GM12878 (cell line): ENCODE data around the gene FBXL5. TPM values are rescaled to one million over a fixed set of nuclear protein-coding genes. Genes with fewer than 3 reads are reported as not detected.

ENCODE experiments used
- ATAC-seq: fragments of 200-7000 bp; cut with Tn5 transposase; 3 replicates; pipeline ENCODE4 v1.9.1; 2020; ENCODE audit warnings: mild to moderate bottlenecking, moderate library complexity
- BruUV-seq: library from RNA; stranded (reverse); fragments of 400-500 nt; replicated peaks from 2 replicates; lab custom pipeline; 2021; lab: Mats Ljungman, UMichigan
- CTCF ChIA-PET: fragments of 300-600 bp; sonication (Branson Sonifier 250); formaldehyde crosslinking; extraction: SDS; loops from one replicate; lab custom pipeline; 2021; ENCODE audit warnings: inconsistent platforms; lab: Yijun Ruan, JAX
- POLR2A ChIA-PET: fragments of 350-600 bp; formaldehyde crosslinking; extraction: SDS; loops from one replicate; lab custom pipeline; 2021; ENCODE audit warnings: inconsistent platforms; lab: Charles Lee
- RAD21 ChIA-PET: fragments of 300-600 bp; sonication (Branson Sonifier 250); formaldehyde crosslinking; loops from one replicate; lab custom pipeline; 2023; ENCODE audit warnings: antibody characterized with exemption; ENCODE audit not compliant: unreplicated experiment; lab: Charles Lee
- SMC1A ChIA-PET: fragments of 300-600 bp; sonication (Branson Sonifier 250); formaldehyde crosslinking; loops from one replicate; lab custom pipeline; 2023; ENCODE audit not compliant: unreplicated experiment, uncharacterized antibody; lab: Charles Lee
- DNase-seq: peaks from one replicate; pipeline ENCODE4 v3.0.0-alpha.2; 2011; ENCODE audit warnings: low read depth, low spot score
- FAIRE-seq: peaks from 3 replicates; lab custom pipeline; 2011; peaks lifted over from hg19 to GRCh38; lab: Jason Lieb, UNC
- H2AFZ ChIP-seq: 2 replicates; pipeline ENCODE4 v1.6.0; 2011; ENCODE audit warnings: low read depth, low read length, control low read depth; ENCODE audit not compliant: control insufficient read depth
- H3K27ac ChIP-seq: 2 replicates; pipeline ENCODE4 v1.5.1; 2011; ENCODE audit warnings: control low read depth; ENCODE audit not compliant: control insufficient read depth, insufficient read depth
- H3K27me3 ChIP-seq, 2 experiments: replicated peaks in 1 of 2; 2 replicates each; pipeline versions ENCODE4 v1.6.0 to v1.6.1; 2011; ENCODE audit warnings: low read length in 1 of 2; ENCODE audit not compliant: control insufficient read depth in 2 of 2, insufficient read depth in 2 of 2
- H3K36me3 ChIP-seq, 2 experiments: 2 replicates each; pipeline ENCODE4 v1.5.1; 2011; ENCODE audit warnings: low read length in 1 of 2; ENCODE audit not compliant: control insufficient read depth in 2 of 2, insufficient read depth in 2 of 2
- H3K4me1 ChIP-seq: 2 replicates; pipeline ENCODE4 v1.6.1; 2011; ENCODE audit warnings: mild to moderate bottlenecking, low read length, moderate library complexity, mixed read lengths; ENCODE audit not compliant: control insufficient read depth, insufficient read depth
- H3K4me2 ChIP-seq: 2 replicates; pipeline ENCODE4 v1.6.0; 2011; ENCODE audit warnings: control low read depth; ENCODE audit not compliant: control insufficient read depth, insufficient read depth
- H3K4me3 ChIP-seq: fragments of 200-600 bp; sonication (generic); 2 replicates; pipeline ENCODE4 v1.5.1; 2016
- H3K79me2 ChIP-seq: 2 replicates; pipeline ENCODE4 v1.6.0; 2011; ENCODE audit warnings: low read length; ENCODE audit not compliant: control insufficient read depth, insufficient read depth
- H3K9ac ChIP-seq: 2 replicates; pipeline ENCODE4 v1.8.0; 2011; ENCODE audit warnings: low read length, control low read depth, mixed read lengths; ENCODE audit not compliant: control insufficient read depth, insufficient read depth
- H3K9me3 ChIP-seq: replicated peaks from 3 replicates; pipeline ENCODE4 v1.5.1; 2011; ENCODE audit warnings: mild to moderate bottlenecking, low read length; ENCODE audit not compliant: control insufficient read depth, insufficient read depth
- H4K20me1 ChIP-seq: 2 replicates; pipeline ENCODE4 v1.6.0; 2011; ENCODE audit not compliant: control insufficient read depth, insufficient read depth
- CHD1 ChIP-seq: IDR thresholded peaks from 2 replicates; pipeline ENCODE4 v1.6.1; 2012; ENCODE audit warnings: low read depth, low read length, improper control_type of control experiment
- EP300 ChIP-seq, 2 experiments: fragments of 150-350 bp in 1 of 2; IDR thresholded peaks; 2 replicates each; pipeline ENCODE4 v1.6.1; 2011 to 2012; ENCODE audit warnings: low read depth in 2 of 2, low read length in 2 of 2, borderline replicate concordance in 1 of 2, improper control_type of control experiment in 1 of 2, inconsistent platforms in 1 of 2; ENCODE audit not compliant: control insufficient read depth in 1 of 2
- ETV6 ChIP-seq, 2 experiments: fragments of 450-650 bp in 1 of 2; IDR thresholded peaks in 1 of 2; conservative IDR thresholded peaks in 1 of 2; 2 replicates each; pipeline ENCODE4 v1.6.1; 2014; ENCODE audit warnings: antibody characterized with exemption in 1 of 2, borderline replicate concordance in 1 of 2, low read depth in 1 of 2, mild to moderate bottlenecking in 1 of 2, moderate library complexity in 1 of 2
- EZH2 ChIP-seq: IDR thresholded peaks from 2 replicates; pipeline ENCODE4 v1.6.1; 2012; ENCODE audit warnings: low read depth, mild to moderate bottlenecking, control low read depth, inconsistent platforms, low read length, borderline replicate concordance; ENCODE audit not compliant: control insufficient read depth
- FOXM1 ChIP-seq: IDR thresholded peaks from 2 replicates; pipeline ENCODE4 v1.6.1; 2012; ENCODE audit warnings: low read depth, mild to moderate bottlenecking, inconsistent platforms, low read length, moderate library complexity
- GATAD2B ChIP-seq: fragments of 450-650 bp; conservative IDR thresholded peaks from 2 replicates; pipeline ENCODE4 v1.6.1; 2017; ENCODE audit warnings: low read depth, mild to moderate bottlenecking, moderate library complexity
- IRF3 ChIP-seq: fragments of 450-650 bp; IDR thresholded peaks from 2 replicates; pipeline ENCODE4 v1.6.1; 2014; ENCODE audit warnings: mild to moderate bottlenecking
- LARP7 ChIP-seq: fragments of 450-650 bp; IDR thresholded peaks from 2 replicates; pipeline ENCODE4 v1.6.1; 2017; ENCODE audit warnings: mild to moderate bottlenecking
- PAX5 ChIP-seq: IDR thresholded peaks from 2 replicates; pipeline ENCODE4 v1.6.1; 2011; ENCODE audit warnings: low read depth, low read length, borderline replicate concordance
- RCOR1 ChIP-seq: conservative IDR thresholded peaks from 2 replicates; pipeline ENCODE4 v1.6.1; 2012; ENCODE audit warnings: low read depth, low read length, improper control_type of control experiment
- WGBS: methylation state at CpG from one replicate; pipeline ENCODE4 v1.1.6; 2016; ENCODE audit warnings: low lambda C conversion rate; ENCODE audit not compliant: insufficient replicate concordance, insufficient coverage; ENCODE audit errors: missing lambda C conversion rate; 5-methylcytosine and 5-hydroxymethylcytosine counted together
- in situ Hi-C: fragments of 300-500 bp; cut with MboI; formaldehyde crosslinking; loops from 9 replicates; pipeline ENCODE4 v1.14.3; 2018; ENCODE audit warnings: mixed read lengths
- intact Hi-C: fragments of 100-400 bp; cut with micrococcal nuclease; formaldehyde crosslinking; loops from one replicate; pipeline ENCODE4 v1.14.2; 2022; ENCODE audit not compliant: unreplicated experiment
- polyA plus RNA-seq, 11 experiments: library from polyadenylated mRNA; depleted of rRNA in 4 of 11; unstranded in 6 of 11; stranded (reverse) in 5 of 11; fragments of >200 nt; fragmentation: Nextera tagmentation in 4 of 11; fragmentation: Illumina TruSeq in 1 of 11; extraction: Ambion mirVana in 4 of 11; extraction: Trizol in 1 of 11; gene quantifications; 1 replicate in 1 of 11; 2 replicates in 10 of 11; pipeline versions ENCODE4 v1.2.1 to v1.2.3, GENCODE V29; 2011 to 2016; ENCODE audit warnings: inconsistent platforms in 2 of 11, missing spikeins in 2 of 11, low read depth in 1 of 11
- total RNA-seq, 4 experiments: library from RNA; depleted of rRNA in 3 of 4; stranded (reverse); fragments of >200 nt in 3 of 4; fragmentation: Illumina TruSeq in 1 of 4; extraction: Trizol in 1 of 4; gene quantifications; 2 replicates each; pipeline versions ENCODE4 v1.2.1 to v1.2.3, GENCODE V29; 2013 to 2021
- TF ChIP-seq, protein P1 (sequence below): IDR thresholded peaks from 2 replicates; pipeline ENCODE4 v1.6.1; 2011; ENCODE audit warnings: mild to moderate bottlenecking, low read depth, low read length, moderate library complexity; ENCODE audit not compliant: insufficient replicate concordance
- TF ChIP-seq, protein P2 (sequence below): IDR thresholded peaks from 2 replicates; pipeline ENCODE4 v1.6.1; 2011; ENCODE audit warnings: low read depth, mild to moderate bottlenecking, low read length, moderate library complexity, borderline replicate concordance; ENCODE audit errors: extremely low read depth

Gene FBXL5
- total and polyA plus RNA-seq, 10 of the 15 experiments (the other 5 are each of a cell fraction or from before 2014, with no cell fraction given): 10.1 to 46.2 (median 32.7) TPM

GRCh38 chr4:15695729-15696128 lies 40.6 kb upstream of the FBXL5 start (continued):
- TF ChIP-seq GATAD2B: no peak
- no peak for TF ChIP-seq ETV6 (conservative IDR thresholded peaks at IDR 0.05 in 1 of 2, IDR thresholded peaks at IDR 0.05 in 1 of 2; ENCODE audit: borderline replicate concordance in 1 of 2, low read depth in 1 of 2)
- no peak for TF ChIP-seq EP300 (IDR thresholded peaks at IDR 0.05; ENCODE audit: borderline replicate concordance in 1 of 2, control insufficient read depth in 1 of 2, low read depth in 2 of 2, low read length in 2 of 2)
- no peak for TF ChIP-seq RCOR1
- TF ChIP-seq CHD1: no peak
- TF ChIP-seq, all 136 proteins: peak for 0

DNA sequence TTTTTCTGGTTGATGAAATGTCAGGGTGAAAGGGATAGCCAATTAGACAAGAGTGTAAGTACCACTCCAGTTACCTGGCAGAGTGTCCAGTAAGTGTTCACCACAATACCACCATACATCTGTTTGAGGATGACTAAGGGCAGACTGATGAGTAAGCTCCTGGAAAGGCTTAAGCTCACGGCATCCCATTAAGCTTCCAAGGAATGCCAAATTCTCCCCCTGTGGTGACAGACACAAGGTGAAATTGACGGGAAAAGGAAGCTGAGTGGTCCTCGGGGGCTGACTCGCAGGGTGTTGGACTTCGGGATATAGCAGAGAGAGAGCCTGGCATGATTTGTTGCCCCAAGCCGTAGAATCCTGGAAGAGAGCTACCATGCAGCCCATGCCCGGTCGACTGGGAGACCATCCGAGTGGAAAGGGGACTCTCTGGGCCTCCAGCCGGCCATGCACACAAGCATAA lies 40.1 kb upstream of the FBXL5 start:
- ChIA-PET SMC1A (interaction anchor here (1.4 kb wide), 1 partner anchor 16 kb away, joined by 4 read pairs; no protein-coding TSS in a partner anchor), RAD21 (no interaction called here), POLR2A (interaction anchor here (1.1 kb wide), 1 partner anchor 8 kb away, joined by 3 read pairs; no protein-coding TSS in a partner anchor), CTCF (no interaction called here)
- DNase-seq (no peak), FAIRE-seq (no peak), ATAC-seq (no peak)
- H4K20me1 ChIP-seq: no peaks in the 10 kb centered on the region
- in situ Hi-C loops: no loop called here
- no peak overlapping the region for H2AFZ ChIP-seq
- BruUV-seq: no TSS peak
- 81% methylated on average over 10 of the region's 10 CpGs for WGBS
- H3K27ac ChIP-seq: no peak overlapping the region
- H3K27me3 ChIP-seq: no peaks in the 10 kb centered on the region
- H3K4me1 ChIP-seq: no peaks in the 10 kb centered on the region
- no peak overlapping the region for H3K4me2 ChIP-seq
- H3K79me2 ChIP-seq: no peaks in the 10 kb centered on the region
- no peaks in the 10 kb centered on the region for H3K36me3 ChIP-seq
- intact Hi-C loops: no loop called here
- TF ChIP-seq, protein P1, sequence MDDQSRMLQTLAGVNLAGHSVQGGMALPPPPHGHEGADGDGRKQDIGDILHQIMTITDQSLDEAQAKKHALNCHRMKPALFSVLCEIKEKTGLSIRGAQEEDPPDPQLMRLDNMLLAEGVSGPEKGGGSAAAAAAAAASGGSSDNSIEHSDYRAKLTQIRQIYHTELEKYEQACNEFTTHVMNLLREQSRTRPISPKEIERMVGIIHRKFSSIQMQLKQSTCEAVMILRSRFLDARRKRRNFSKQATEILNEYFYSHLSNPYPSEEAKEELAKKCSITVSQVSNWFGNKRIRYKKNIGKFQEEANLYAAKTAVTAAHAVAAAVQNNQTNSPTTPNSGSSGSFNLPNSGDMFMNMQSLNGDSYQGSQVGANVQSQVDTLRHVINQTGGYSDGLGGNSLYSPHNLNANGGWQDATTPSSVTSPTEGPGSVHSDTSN: no peak
- TF ChIP-seq IRF3 (no peak), CHD1 (no peak), PAX5 (no peak), EZH2 (no peak), FOXM1 (no peak), LARP7 (no peak)
- TF ChIP-seq, protein P2, sequence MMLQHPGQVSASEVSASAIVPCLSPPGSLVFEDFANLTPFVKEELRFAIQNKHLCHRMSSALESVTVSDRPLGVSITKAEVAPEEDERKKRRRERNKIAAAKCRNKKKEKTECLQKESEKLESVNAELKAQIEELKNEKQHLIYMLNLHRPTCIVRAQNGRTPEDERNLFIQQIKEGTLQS: no peak
- no peak overlapping the region for H3K4me3 ChIP-seq
- no peak overlapping the region for H3K9ac ChIP-seq
- H3K9me3 ChIP-seq: no peaks in the 10 kb centered on the region; the same call in 2 of the 3 replicates
